ENCODE measurements around the gene PTCD1.
"Not testable (repeated sequence)": the region's sequence is repeated elsewhere in the genome, so short reads cannot be mapped to it uniquely, and the experiment has no call there.

PTCD1 gene

GRCh38 chr7:99420986-99421385 lies 17.6 kb downstream of the PTCD1 start:
- no peak overlapping the region for H3K4me3 ChIP-seq (ENCODE audit: low read depth, low read length)
- no peak for TF ChIP-seq CTCF (IDR thresholded peaks at IDR 0.05; ENCODE audit: control insufficient read depth, extremely low read depth, insufficient read depth)
- DNase-seq (ENCODE audit: low read depth): no peak

GRCh38 chr7:99420213-99420612 lies 18.4 kb downstream of the PTCD1 start:
- H3K4me3 ChIP-seq (ENCODE audit: low read depth, low read length): no peak overlapping the region
- DNase-seq (ENCODE audit: low read depth): no peak
- no peak for TF ChIP-seq CTCF (IDR thresholded peaks at IDR 0.05; ENCODE audit: control insufficient read depth, extremely low read depth, insufficient read depth)

DNA sequence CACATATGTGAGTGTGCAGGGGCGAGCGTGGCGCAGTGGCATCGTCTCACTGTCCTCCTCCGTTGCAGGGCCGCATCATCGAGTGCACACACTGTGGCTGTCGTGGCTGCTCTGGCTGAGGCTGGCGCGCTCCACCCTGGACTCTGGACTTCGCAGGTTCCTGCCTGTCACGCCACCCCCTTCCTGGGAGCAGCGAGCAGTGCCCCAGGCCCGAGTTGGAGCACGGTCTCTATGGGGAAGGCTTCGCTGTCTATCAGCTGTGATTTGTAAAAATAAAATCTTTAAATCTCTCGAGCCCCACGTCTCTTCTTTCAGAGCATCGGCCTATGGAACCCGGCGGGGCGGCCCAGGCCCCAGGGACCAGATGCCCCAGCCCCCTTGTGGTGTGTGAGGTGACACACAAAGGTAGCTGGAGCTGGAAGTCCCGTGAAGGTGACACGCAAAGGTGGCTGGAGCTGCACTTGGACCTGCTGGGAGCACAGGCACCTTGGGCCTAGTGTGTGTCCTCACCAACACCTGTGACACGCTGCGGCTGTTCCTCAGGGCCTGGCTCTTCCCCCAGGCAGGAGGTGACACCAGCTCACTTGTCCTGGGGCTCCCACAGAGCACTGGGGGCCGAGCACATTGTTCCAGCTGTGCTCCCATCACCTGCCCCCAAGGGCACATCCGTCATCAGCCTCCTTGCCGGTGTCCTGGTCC lies 19.1 kb downstream of the PTCD1 start:
- H3K4me3 ChIP-seq (ENCODE audit: low read depth, low read length): no peak overlapping the region
- DNase-seq (ENCODE audit: low read depth): no peak
- no peak for TF ChIP-seq CTCF (IDR thresholded peaks at IDR 0.05; ENCODE audit: control insufficient read depth, extremely low read depth, insufficient read depth)

DNA sequence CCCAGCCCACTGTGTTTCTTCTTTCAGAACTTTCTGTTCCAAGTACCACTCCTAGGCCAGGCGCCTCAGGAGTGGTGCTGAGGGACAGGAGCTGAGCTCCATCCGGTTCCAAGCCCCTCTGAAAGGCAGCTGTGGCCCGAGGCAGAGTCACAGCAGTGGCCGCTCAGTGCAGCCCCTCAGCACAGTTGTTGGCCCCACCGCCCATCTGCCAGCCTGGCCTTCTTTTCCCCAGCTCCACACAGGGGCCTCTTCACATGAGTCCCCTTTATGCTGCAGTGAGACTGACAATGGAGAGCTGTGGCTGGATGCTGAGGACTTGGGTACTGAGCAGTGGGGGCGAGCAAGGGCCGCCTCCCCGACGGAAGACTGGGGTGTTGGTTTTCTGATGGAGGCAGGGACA lies 20.3 kb downstream of the PTCD1 start:
- no peak for TF ChIP-seq CTCF (IDR thresholded peaks at IDR 0.05; ENCODE audit: control insufficient read depth, extremely low read depth, insufficient read depth)

DNA sequence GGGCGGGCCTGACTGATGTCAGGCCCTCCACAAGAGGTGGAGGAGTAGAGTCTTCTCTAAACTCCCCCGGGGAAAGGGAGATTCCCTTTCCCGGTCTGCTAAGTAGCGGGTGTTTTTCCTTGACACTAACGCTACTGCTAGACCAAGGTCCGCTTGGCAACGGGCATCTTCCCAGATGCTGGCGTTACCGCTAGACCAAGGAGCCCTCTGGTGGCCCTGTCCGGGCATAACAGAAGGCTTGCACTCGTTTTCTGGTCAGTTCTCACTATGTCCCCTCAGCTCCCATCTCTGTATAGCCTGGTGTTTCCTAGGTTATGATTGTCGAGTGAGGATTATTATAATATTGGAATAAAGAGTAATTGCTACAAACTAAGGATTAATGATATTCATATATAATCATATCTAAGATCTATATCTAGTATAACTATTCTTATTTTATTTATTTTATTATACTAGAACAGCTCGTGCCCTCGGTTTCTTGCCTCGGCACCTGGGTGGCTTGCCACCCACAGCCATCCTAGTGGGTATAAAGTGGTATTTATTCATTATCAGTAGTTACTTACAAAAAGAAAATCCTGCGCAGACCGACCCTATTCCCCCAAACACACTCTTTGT lies 23.0 kb downstream of the PTCD1 start:
- peak; percentile 65 for TF ChIP-seq CTCF (IDR thresholded peaks at IDR 0.05; ENCODE audit: control insufficient read depth, extremely low read depth, insufficient read depth)
- DNase-seq (ENCODE audit: low read depth); H3K4me3 ChIP-seq (ENCODE audit: low read depth, low read length): not testable (repeated sequence)

More for the DNA sequence above, 20.3 kb downstream of the PTCD1 start:
- no peak overlapping the region for H3K4me3 ChIP-seq (ENCODE audit: low read depth, low read length)
- DNase-seq (ENCODE audit: low read depth): no peak

- DNase-seq (ENCODE audit: low read depth): no peak
- no peak for TF ChIP-seq CTCF (IDR thresholded peaks at IDR 0.05; ENCODE audit: control insufficient read depth, extremely low read depth, insufficient read depth)
- no peak overlapping the region for H3K4me3 ChIP-seq (ENCODE audit: low read depth, low read length)
These were observed 28.0 kb downstream of the PTCD1 start for GRCh38 chr7:99410635-99411034.

DNA sequence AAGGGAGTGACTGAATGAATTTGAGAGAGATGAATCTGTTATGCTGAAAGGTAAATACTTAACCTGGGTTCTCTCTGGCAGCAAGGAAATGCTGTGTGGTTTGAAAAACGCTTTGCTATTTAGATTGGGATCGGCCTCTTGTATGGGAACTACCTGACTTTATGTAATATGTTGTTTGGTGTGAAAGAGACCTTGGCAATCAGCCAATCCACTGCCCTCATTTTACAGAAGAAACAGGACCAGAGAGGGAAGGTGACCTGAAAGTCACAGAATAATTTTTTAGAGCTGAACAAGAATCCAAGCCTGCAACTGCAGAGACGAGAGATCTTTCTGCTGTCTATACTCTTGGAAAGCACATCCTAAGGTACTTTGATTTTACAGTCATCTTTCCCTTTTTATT lies 28.8 kb downstream of the PTCD1 start:
- DNase-seq (ENCODE audit: low read depth): no peak
- H3K4me3 ChIP-seq (ENCODE audit: low read depth, low read length): peak overlapping the region; percentile 93
- TF ChIP-seq CTCF (IDR thresholded peaks at IDR 0.05; ENCODE audit: control insufficient read depth, extremely low read depth, insufficient read depth): no peak
